HG03159 (cell line): ENCODE data around the gene TMPRSS13.

Experiments used
- ATAC-seq: cut with Tn5 transposase; IDR thresholded peaks from one replicate; pipeline ENCODE4 v1.9.1; 2021; ENCODE audit warnings: mild to moderate bottlenecking, moderate library complexity; ENCODE audit not compliant: unreplicated experiment

Gene TMPRSS13

GRCh38 chr11:117914398-117914761 lies 14.8 kb downstream of the TMPRSS13 start:
- no peak for ATAC-seq

- no peak for ATAC-seq
Observed at GRCh38 chr11:117913736-117914397, 15.3 kb downstream of the TMPRSS13 start.

- ATAC-seq, result no peak
Observed at GRCh38 chr11:117912497-117912896, 16.7 kb downstream of the TMPRSS13 start.

- ATAC-seq, result no peak
Observed at GRCh38 chr11:117911694-117912093, 17.5 kb downstream of the TMPRSS13 start.

DNA sequence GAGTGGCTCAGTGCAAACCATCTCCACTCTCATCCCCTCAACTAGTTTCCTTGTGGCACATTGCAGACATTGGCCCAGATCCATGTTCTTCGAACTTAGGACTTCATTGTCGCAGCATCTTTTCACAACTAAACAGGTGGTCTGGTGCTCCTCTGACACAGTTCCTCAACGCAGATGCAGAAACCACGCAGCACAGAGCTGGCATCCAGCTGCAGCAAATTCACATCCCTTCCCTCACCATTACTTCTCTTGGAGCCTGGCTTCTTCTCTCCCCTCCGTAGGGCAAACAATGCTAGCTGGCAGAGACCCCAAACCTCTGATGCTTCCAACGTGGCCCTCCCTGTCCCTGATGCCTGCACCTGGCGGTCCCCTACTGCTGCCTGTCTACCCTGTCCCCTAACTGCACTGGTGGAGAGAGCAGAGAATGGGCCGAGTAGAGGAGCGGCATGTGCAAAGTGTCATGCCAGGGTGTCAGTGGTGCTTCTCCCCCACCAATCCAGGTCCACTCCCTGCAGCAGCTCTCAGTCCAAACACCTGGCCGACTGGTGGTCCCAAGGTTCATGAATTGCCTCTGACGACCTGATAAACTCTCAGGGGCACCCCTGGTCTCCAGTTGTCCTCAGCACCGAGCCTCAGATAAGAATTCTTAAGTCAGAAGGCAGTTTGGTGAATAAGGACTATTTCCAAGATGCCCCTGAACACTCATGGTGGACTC lies 18.1 kb downstream of the TMPRSS13 start:
- no peak for ATAC-seq

DNA sequence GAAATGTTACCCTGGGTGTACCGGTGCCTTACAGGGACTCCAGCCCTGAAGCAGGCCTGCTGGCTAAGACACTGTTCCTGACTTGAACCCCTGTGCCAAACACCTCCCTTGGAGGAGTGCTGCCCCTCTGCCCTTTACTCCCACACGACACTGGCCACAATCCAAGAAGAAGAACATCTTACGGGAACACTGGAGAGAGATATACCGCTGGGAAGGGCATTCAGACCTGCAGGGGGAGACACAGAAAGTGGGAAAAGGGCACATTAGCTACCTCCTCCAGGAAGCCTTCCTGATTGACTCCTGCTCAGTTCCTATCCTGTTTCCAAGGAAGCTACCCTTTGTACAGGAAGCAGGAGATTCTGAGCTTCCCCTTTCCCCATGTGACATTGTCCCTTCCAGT lies 18.7 kb downstream of the TMPRSS13 start:
- no peak for ATAC-seq

DNA sequence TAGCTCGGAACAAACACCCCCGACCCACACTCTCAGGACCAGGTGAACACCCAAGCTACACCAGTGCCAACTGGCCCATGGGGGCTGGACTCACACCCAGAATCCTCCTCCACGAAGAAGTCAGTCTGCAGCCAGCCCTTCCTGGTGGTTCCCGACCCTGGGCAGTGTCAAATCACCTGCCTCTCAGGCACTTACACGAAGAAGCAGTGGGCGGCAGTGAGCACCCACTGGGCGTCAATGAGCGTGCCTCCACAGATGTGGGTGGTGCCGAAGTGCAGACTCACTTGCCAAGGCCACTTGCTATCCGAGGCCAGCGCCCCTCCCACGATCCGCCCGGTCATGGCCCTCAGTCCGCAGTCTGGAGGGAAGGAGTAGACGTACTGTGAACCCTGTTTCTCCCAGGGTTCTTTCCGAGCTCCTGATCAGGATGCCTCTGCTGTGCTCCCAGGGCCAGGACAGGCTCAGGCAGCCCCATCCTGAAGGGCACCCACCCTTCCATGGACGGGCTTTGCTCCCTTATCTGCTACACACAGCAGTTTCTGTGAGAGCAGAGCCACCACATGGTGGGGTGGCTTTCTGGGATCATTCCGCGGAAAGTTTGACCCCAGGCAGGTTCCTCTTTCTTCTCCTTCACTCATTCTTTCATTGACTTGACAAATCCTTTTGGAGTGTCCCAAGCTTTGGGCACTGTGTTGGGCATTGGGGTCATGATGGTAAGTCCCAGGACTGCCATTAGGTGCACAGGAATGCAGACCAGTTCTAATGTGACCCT lies 19.4 kb downstream of the TMPRSS13 start:
- ATAC-seq, result no peak

DNA sequence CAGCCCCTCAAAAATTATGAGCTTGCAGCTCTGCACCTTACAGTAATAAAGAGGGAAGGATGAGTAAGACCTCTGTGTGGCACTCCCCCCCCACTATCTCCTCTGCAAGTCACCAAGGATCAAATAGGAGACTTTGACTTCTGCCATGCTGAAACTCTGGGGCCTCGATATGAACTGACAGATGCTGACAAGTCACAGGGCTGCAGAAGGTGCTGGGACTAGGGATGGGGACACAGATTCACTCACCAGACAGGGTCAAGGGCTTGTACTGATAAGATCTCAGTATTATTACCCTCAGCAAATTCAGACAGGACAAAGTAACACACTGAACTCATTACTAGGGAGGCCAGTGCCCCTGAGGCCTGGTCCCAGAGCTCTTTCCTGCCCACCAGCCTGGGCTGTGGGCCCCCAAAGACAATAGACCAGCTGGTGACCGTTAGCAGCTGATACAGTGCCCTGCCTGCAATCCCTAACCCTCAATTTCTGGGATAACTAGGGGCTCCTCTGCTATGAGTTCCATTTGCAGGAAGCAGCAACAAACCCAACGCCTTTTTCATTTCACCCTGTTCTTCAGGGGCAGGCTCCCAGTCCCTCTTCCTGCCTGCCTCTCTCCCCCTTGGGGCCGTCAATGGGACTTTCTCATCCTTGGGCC lies 20.1 kb downstream of the TMPRSS13 start:
- ATAC-seq, result no peak

- ATAC-seq, result no peak
Observed at GRCh38 chr11:117908109-117908895, 20.9 kb downstream of the TMPRSS13 start.

DNA sequence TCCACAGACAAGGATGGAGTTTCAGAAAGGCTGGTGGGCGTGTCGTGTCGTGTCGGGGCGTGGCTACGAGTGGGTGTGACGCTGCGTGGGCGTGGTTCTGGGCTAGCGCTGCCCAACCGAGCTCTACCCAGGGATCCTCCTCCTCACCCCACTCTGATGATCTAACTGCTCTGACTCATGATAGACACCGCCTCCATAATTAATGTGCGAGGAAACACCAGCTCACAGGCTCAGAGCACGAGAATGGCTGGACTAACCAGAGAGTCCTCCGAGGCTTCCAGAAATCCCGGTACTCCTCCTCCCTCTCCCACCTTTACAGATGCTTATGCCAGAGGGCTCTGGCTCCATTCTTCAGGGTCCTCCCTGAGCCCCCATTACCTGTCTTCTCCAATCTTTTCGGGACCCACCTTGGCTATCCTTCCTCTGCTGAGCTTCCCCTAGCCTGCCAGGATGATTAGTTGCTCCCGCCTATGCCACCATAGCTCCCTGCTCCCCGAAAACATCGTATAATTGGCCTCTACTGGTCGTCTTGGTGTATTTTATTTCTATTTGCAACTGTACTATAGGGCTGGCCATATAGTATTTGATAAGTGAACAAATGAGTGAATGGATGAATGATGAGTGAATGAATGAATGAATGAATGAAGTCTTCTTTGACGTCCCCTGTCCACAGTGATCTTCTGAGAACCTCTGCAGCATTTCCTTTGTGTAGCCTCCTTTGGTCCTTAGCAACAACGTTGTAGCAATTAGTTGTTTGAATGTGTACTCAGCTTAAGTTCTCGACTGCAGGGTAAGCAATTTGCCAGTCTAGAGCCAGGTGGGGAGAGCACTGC lies 21.7 kb downstream of the TMPRSS13 start:
- no peak for ATAC-seq

DNA sequence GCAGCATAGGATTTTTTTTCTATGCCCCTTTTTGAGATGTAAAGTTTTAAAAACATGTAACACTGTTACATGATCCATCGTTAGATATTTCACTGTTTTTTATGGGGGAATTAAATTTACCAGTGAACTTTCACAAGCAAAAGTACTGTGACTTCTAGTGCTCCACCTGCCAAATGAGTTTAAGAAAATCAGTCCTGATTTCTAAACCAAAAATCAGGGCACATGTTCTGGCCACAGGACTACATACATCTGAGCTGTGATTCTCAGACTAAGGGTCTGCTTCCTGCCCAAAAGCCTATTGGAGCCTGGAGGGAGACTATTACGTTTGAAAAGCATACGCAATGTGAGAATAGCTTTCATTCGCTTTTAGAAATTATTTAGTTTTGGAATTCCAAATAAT lies 22.5 kb downstream of the TMPRSS13 start:
- no peak for ATAC-seq

- no peak for ATAC-seq
Observed at GRCh38 chr11:117906126-117906525, 23.1 kb downstream of the TMPRSS13 start.

DNA sequence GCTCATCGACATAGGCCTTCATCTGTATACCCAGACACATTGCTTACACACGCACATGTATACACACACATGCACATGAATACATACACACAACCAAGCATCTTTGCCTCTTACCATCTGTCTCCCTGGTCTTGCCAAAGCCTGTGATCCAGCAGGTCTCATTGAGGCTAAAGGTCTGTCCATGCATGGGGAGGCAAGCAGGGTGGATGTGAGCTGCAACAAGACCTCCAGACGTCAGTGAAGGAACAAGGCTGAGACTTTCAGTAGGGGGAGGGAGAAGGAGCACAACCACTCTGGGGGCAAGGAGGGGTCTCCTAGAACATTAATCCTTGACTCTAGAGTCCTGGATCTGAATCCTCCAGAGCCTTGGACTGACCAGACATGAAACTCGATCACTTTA lies 23.7 kb downstream of the TMPRSS13 start:
- no peak for ATAC-seq

- no peak for ATAC-seq
Observed at GRCh38 chr11:117903505-117904382, 25.5 kb downstream of the TMPRSS13 start.

GRCh38 chr11:117902001-117902845 lies 27.0 kb downstream of the TMPRSS13 start:
- ATAC-seq, result no peak

DNA sequence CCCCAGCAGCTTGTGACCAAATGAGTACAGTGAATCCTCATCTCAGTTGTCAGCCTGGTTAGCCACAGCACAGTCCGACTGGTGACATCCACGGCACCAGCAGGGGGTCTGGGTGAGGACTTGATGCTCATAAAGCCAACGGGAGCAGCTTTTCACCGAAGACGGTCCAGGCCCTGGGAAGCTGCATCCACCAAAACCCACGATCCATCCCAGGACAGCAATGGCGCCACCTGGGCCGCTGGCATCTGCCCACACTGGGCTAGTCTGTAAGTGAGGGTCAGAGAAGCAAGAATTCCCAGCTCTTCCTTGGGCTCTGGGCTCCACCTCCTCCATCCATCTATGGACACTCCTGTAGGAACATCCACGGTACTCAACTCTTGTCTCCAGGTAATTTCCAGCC lies 27.6 kb downstream of the TMPRSS13 start:
- ATAC-seq, result no peak

DNA sequence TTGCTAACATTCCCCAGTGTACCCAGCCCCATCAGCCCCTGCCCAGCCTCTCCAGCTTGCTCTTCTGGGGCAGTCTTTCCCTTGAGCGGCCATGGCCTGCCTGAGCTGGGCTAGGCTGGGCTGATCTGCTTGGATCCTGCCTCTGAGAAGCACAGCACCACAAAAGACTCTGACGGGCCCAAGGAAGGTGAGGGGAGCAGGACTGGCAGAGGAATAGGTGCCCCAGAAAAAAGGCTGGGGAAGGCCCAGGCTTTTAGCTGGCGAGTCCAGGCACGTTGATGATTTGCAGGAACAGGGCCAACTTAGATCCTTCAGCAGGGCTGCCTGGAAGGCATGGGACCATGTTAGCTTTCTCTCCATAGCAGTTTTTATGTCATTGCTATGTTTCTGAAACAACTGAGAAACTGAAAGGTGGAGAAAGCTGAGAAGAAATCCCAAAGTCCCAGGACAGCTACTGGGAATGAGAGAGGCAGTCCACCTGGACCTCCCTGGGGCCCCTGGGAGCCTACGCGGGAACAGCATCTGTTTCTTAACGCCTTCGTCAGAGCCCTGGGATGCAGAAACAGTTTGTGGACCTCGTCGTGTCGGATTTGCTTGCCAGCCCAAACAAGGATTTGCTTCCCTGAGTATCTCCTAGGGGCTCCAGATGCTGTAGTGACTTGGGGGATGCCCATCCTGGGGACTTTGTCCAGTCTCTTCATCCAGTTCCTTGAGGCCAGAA lies 28.3 kb downstream of the TMPRSS13 start:
- peak; percentile 7 for ATAC-seq
